Retinal pigment epithelial cell (primary cell): ENCODE measurements around the gene ALPK3.
"Not testable (repeated sequence)": the region's sequence is repeated elsewhere in the genome, so short reads cannot be mapped to it uniquely, and the experiment has no call there.

Experiments
- DNase-seq: peaks from one replicate; pipeline ENCODE4 v3.0.0-alpha.2; 2010; ENCODE audit warnings: low read depth
- H3K4me3 ChIP-seq: 2 replicates; pipeline ENCODE4 v1.5.1; 2011; ENCODE audit warnings: mild to moderate bottlenecking, low read length, control low read depth, moderate library complexity
- CTCF ChIP-seq: conservative IDR thresholded peaks from 2 replicates; pipeline ENCODE4 v1.5.1; 2011; ENCODE audit warnings: low read depth, low read length, control low read depth, inconsistent platforms

ALPK3 gene

GRCh38 chr15:84844964-84845363, 27.8 kb downstream of the ALPK3 start:
- no peak for DNase-seq
- TF ChIP-seq CTCF = no peak
- no peak overlapping the region for H3K4me3 ChIP-seq

GRCh38 chr15:84845631-84846030, 28.5 kb downstream of the ALPK3 start:
- DNase-seq, H3K4me3 ChIP-seq: not testable (repeated sequence)
- TF ChIP-seq CTCF = peak; percentile 48

- TF ChIP-seq CTCF = no peak
- no peak overlapping the region for H3K4me3 ChIP-seq
- no peak for DNase-seq
Observed at GRCh38 chr15:84846269-84846668, 29.1 kb downstream of the ALPK3 start.

- H3K4me3 ChIP-seq = no peak overlapping the region
- no peak for TF ChIP-seq CTCF
- DNase-seq = no peak
Observed at GRCh38 chr15:84847382-84847781, 30.2 kb downstream of the ALPK3 start.

- H3K4me3 ChIP-seq = no peak overlapping the region
- no peak for TF ChIP-seq CTCF
- no peak for DNase-seq
Observed at GRCh38 chr15:84852212-84852611, 35.1 kb downstream of the ALPK3 start.

- H3K4me3 ChIP-seq = no peak overlapping the region
- no peak for DNase-seq
- TF ChIP-seq CTCF = no peak
Observed at GRCh38 chr15:84855136-84855535, 38.0 kb downstream of the ALPK3 start.

- no peak for TF ChIP-seq CTCF
- no peak for DNase-seq
- H3K4me3 ChIP-seq = no peak overlapping the region
Observed at GRCh38 chr15:84855765-84856164, 38.6 kb downstream of the ALPK3 start.
